Endodermal cell (in vitro differentiated cells): ENCODE data around the gene ATP10D. TPM values are rescaled to one million over a fixed set of nuclear protein-coding genes. Genes with fewer than 3 reads are reported as not detected.
A peak's percentile ranks its signal among the peaks of the same experiment; 100 is the strongest.

ENCODE experiments used
- DNase-seq: peaks from one replicate; pipeline ENCODE4 v3.0.0-alpha.2; 2017
- H3K27ac ChIP-seq: 2 replicates; pipeline ENCODE4 v1.5.1; 2013; ENCODE audit warnings: mild to moderate bottlenecking, low read depth, low read length, moderate library complexity
- H3K27me3 ChIP-seq: 2 replicates; pipeline ENCODE4 v1.6.1; 2013; ENCODE audit warnings: mild to moderate bottlenecking, low read length, moderate library complexity; ENCODE audit not compliant: insufficient read depth, control insufficient read depth, poor library complexity, severe bottlenecking
- H3K36me3 ChIP-seq: 2 replicates; pipeline ENCODE4 v1.7.0; 2013; ENCODE audit warnings: mild to moderate bottlenecking, low read length, moderate library complexity; ENCODE audit not compliant: control insufficient read depth, insufficient read depth
- H3K4me1 ChIP-seq: one replicate; pipeline ENCODE4 v1.7.0; 2013; ENCODE audit warnings: low read length; ENCODE audit not compliant: control insufficient read depth, insufficient read depth
- H3K4me3 ChIP-seq: 2 replicates; pipeline ENCODE4 v1.5.1; 2013; ENCODE audit warnings: mild to moderate bottlenecking, low read length, moderate library complexity
- H3K9ac ChIP-seq: 2 replicates; pipeline ENCODE4 v1.6.1; 2013; ENCODE audit warnings: mild to moderate bottlenecking, low read length, moderate library complexity; ENCODE audit not compliant: poor library complexity, severe bottlenecking; ENCODE audit errors: extremely low read depth
- H3K9me3 ChIP-seq: 2 replicates; pipeline ENCODE4 v1.6.1; 2013; ENCODE audit warnings: mild to moderate bottlenecking, low read length, moderate library complexity; ENCODE audit not compliant: control insufficient read depth
- H3K27ac Mint-ChIP-seq: 2 replicates; pipeline ENCODE4 v1.8.0; 2020; ENCODE audit warnings: mixed read lengths
- H3K27me3 Mint-ChIP-seq: 2 replicates; pipeline ENCODE4 v1.8.0; 2021; ENCODE audit warnings: mild to moderate bottlenecking, mixed read lengths; ENCODE audit not compliant: insufficient read depth
- H3K36me3 Mint-ChIP-seq: 2 replicates; pipeline ENCODE4 v1.8.0; 2020; ENCODE audit warnings: low read depth, mixed read lengths
- H3K4me1 Mint-ChIP-seq: 2 replicates; pipeline ENCODE4 v1.8.0; 2020; ENCODE audit warnings: mixed read lengths
- H3K4me3 Mint-ChIP-seq: 2 replicates; pipeline ENCODE4 v1.8.0; 2020; ENCODE audit warnings: mild to moderate bottlenecking, moderate library complexity, mixed read lengths
- H3K9me3 Mint-ChIP-seq: 2 replicates; pipeline ENCODE4 v1.8.0; 2020; ENCODE audit warnings: mild to moderate bottlenecking, mixed read lengths
- WGBS, 2 experiments: methylation state at CpG; one replicate each; pipeline versions ENCODE4 v1.1.5 to v1.1.7; 2013; ENCODE audit warnings: missing lambda C conversion rate in 2 of 2, mixed read lengths in 1 of 2; ENCODE audit not compliant: insufficient coverage in 1 of 2, insufficient read length in 1 of 2; 5-methylcytosine and 5-hydroxymethylcytosine counted together
- long read RNA-seq, 4 experiments: library from polyadenylated mRNA in 2 of 4; library from RNA in 1 of 4; library from capped mRNA in 1 of 4; stranded (forward) in 3 of 4; unstranded in 1 of 4; transcript quantifications; one replicate each; pipeline ENCODE4 v2.0.0, GENCODE V29; 2020 to 2021; ENCODE audit warnings: inconsistent platforms in 1 of 4
- polyA plus RNA-seq, 2 experiments: library from polyadenylated mRNA; stranded (reverse); fragments of 50-300 nt; gene quantifications; one replicate each; pipeline ENCODE4 v1.2.3, GENCODE V29; 2013
- total RNA-seq, 2 donors: library from RNA; stranded (reverse); fragmentation: NEBNext Ultra II Directional in 1 of 2; extraction: Animal tissue kit (Norgen Biotek cat#: 25700) in 1 of 2; gene quantifications; 2 replicates in 1 of 2; 3 replicates in 1 of 2; pipeline ENCODE4 v1.2.1, GENCODE V29; 2021
- TF ChIP-seq, protein P1 (sequence below): fragments of 200-600 bp; sonication (generic); conservative IDR thresholded peaks from 2 replicates; pipeline ENCODE4 v1.5.0; 2021; ENCODE audit warnings: antibody characterized with exemption, mild to moderate bottlenecking

The ATP10D gene
- total RNA-seq: 1 to 10 TPM in 1 of 2 donors, under 1 TPM in 1; 0.27 to 1.1 TPM
- polyA plus RNA-seq (2013, experiment 1 of 2): 3.8 TPM
- 5.6 TPM for polyA plus RNA-seq (2013, experiment 2 of 2)
- long read RNA-seq, experiment 1: 0 reads
- long read RNA-seq, experiment 2, partial matches to known transcripts: 1 of 1 reads
- long read RNA-seq, experiment 2, other reads (novel, unspliced or antisense): 0 of 1 reads
- long read RNA-seq, experiment 3, full-length matches to known transcripts: 1 of 3 reads
- long read RNA-seq, experiment 3, partial matches to known transcripts: 1 of 3 reads
- long read RNA-seq, experiment 3, other reads (novel, unspliced or antisense): 1 of 3 reads
- long read RNA-seq, experiment 4: 0 reads

DNA sequence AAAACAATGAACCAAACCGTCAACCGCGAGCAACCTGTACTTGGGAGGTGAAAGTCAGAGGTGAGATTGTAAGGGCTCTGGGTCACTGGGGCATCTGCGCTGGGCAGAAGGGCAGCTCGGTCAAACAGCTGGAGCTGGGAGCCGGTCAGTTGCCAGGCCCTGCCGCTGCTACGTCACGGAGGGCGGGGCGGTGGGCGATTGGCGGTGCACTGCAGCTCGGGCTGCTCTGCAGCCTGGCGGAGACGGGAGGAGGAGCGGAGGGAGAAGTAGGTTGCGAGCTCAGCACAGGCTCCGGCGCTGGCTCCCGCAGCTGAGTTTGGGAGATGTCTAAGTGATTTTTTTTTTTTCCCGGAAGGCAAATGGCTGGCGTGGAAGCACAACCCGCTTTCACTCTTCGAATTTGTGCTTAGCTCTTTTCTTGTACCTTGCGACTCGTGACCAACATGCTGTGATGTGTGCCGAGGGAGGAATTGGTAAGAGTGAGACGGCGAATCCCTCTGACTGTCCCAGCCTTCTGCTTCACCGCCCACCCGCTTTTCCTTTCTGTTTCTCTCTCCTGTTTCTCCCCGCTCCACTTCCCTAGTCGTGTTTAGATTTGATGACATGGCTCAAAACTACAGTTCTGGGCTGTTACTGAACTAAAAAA is at the start of gene ATP10D:
TSS of gene ATP10D (plus strand) at position 229 of the 646 bp plus-strand sequence. CDS start 27,266 bp downstream, outside the sequence.
- H3K4me1 ChIP-seq: no peaks in the 10 kb centered on the region
- H3K27me3 Mint-ChIP-seq: peaks cover 30% of the 10 kb centered on the region
- peaks cover 41% of the 10 kb centered on the region for H3K27me3 ChIP-seq
- TF ChIP-seq, protein P1, sequence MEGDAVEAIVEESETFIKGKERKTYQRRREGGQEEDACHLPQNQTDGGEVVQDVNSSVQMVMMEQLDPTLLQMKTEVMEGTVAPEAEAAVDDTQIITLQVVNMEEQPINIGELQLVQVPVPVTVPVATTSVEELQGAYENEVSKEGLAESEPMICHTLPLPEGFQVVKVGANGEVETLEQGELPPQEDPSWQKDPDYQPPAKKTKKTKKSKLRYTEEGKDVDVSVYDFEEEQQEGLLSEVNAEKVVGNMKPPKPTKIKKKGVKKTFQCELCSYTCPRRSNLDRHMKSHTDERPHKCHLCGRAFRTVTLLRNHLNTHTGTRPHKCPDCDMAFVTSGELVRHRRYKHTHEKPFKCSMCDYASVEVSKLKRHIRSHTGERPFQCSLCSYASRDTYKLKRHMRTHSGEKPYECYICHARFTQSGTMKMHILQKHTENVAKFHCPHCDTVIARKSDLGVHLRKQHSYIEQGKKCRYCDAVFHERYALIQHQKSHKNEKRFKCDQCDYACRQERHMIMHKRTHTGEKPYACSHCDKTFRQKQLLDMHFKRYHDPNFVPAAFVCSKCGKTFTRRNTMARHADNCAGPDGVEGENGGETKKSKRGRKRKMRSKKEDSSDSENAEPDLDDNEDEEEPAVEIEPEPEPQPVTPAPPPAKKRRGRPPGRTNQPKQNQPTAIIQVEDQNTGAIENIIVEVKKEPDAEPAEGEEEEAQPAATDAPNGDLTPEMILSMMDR: peak; percentile 33
- H3K4me3 Mint-ChIP-seq: peak within 1 kb of the TSS; percentile 77
- H3K36me3 Mint-ChIP-seq: no peaks in the 10 kb centered on the region
- 2 to 4% methylated on average over 9 to 34 of the region's 34 CpGs for WGBS, 2 experiments
- H3K9me3 Mint-ChIP-seq: peaks cover 5% of the 10 kb centered on the region
- peak within 1 kb of the TSS; percentile 85 for H3K27ac Mint-ChIP-seq
- peak; percentile 97 for DNase-seq
- no peak within 1 kb of the TSS for H3K27ac ChIP-seq
- no peaks in the 10 kb centered on the region for H3K36me3 ChIP-seq
- H3K4me1 Mint-ChIP-seq: peaks cover 9% of the 10 kb centered on the region
- H3K9ac ChIP-seq: peak within 1 kb of the TSS; percentile 56
- peak within 1 kb of the TSS; percentile 89 for H3K4me3 ChIP-seq
- H3K9me3 ChIP-seq: peaks cover 8% of the 10 kb centered on the region

DNA sequence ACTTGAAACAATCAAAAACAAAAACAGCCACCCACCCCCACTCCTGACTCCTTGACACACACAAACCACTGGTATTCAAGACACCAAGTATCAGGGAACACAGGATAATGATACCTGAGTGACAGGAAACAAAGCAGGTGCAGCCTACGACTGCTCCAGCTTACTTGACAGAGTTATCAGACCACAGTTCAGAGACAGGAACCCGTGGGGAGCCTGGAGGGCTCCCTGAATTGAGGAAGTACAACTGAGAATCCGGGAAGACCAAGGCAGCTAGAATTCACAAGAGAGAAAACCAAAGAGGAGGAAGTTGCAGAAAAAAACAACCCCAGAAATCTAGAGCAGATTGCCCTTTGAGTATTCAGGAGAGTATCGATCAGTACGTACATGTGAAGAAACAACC is 42.1 kb upstream of the ATP10D start:
- Mint-ChIP-seq H3K4me3 (no peak overlapping the region), H3K4me1 (no peaks in the 10 kb centered on the region), H3K27me3 (no peaks in the 10 kb centered on the region), H3K9me3 (no peaks in the 10 kb centered on the region), H3K27ac (no peak overlapping the region), H3K36me3 (no peaks in the 10 kb centered on the region)
- TF ChIP-seq, protein P1: no peak
- Histone ChIP-seq H3K27me3 (no peaks in the 10 kb centered on the region), H3K4me1 (no peaks in the 10 kb centered on the region), H3K9ac (no peak overlapping the region), H3K27ac (no peak overlapping the region), H3K9me3 (no peaks in the 10 kb centered on the region), H3K4me3 (no peak overlapping the region), H3K36me3 (no peaks in the 10 kb centered on the region)
- no peak for DNase-seq
- 87 to 100% methylated on average over 3 to 5 of the region's 5 CpGs for WGBS, 2 experiments

DNA sequence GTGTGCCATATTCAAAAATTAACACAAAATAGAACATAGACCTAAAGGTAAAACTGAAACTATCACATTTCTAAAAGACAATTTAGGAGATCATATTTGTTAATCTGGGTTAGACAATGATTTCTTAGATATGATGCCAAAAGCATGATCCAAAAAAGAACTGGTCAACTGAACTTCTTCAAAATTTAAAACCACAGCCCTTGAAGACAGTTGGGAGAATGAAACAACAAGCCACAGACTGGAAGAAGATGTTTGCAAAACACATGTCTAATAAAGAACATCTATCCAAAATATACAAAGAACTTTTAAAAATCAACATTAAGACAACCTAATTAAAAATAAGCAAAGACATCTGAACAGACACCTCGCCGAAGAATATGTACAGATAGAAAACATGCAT is 41.0 kb upstream of the ATP10D start:
- no peaks in the 10 kb centered on the region for H3K9me3 ChIP-seq
- Mint-ChIP-seq H3K4me1 (no peaks in the 10 kb centered on the region), H3K4me3 (no peak overlapping the region), H3K27me3 (no peaks in the 10 kb centered on the region), H3K27ac (no peak overlapping the region), H3K9me3 (no peaks in the 10 kb centered on the region), H3K36me3 (no peaks in the 10 kb centered on the region)
- no peak overlapping the region for H3K4me3 ChIP-seq
- H3K9ac ChIP-seq: no peak overlapping the region
- H3K4me1 ChIP-seq: no peaks in the 10 kb centered on the region
- H3K36me3 ChIP-seq: no peaks in the 10 kb centered on the region
- no peaks in the 10 kb centered on the region for H3K27me3 ChIP-seq
- no peak overlapping the region for H3K27ac ChIP-seq
- no peak for DNase-seq
- WGBS, 2 experiments: 90 to 97% methylated on average over 2 of the region's 2 CpGs
- TF ChIP-seq, protein P1: no peak
